HepG2 (cell line): ENCODE measurements around the gene DDX23. TPM values are rescaled to one million over a fixed set of nuclear protein-coding genes. Genes with fewer than 3 reads are reported as not detected.

ENCODE experiments used
- ATF5 ChIP-seq: sonication (generic); formaldehyde crosslinking; IDR thresholded peaks from 2 replicates; pipeline ENCODE4 v1.4.0; 2020; ENCODE audit warnings: mild to moderate bottlenecking, low read depth, missing genetic modification reagents
- CBFB ChIP-seq: sonication (generic); formaldehyde crosslinking; IDR thresholded peaks from 2 replicates; pipeline ENCODE4 v1.4.0; 2020; ENCODE audit warnings: missing genetic modification reagents
- EHMT2 ChIP-seq: fragments of 200-600 bp; sonication (generic); IDR thresholded peaks from 2 replicates; pipeline ENCODE4 v1.7.0; 2017; ENCODE audit warnings: antibody characterized with exemption, low read depth, low read length, borderline replicate concordance
- GATA4 ChIP-seq: sonication (generic); IDR thresholded peaks from 2 replicates; pipeline ENCODE4 v1.6.1; 2016; ENCODE audit warnings: antibody characterized with exemption, low read depth, borderline replicate concordance
- GPBP1L1 ChIP-seq: sonication (generic); formaldehyde crosslinking; IDR thresholded peaks from 2 replicates; pipeline ENCODE4 v1.5.0; 2020; ENCODE audit warnings: mild to moderate bottlenecking, missing genetic modification reagents
- MAZ ChIP-seq, 2 experiments: sonication (generic) in 1 of 2; formaldehyde crosslinking in 1 of 2; IDR thresholded peaks; 2 replicates each; pipeline versions ENCODE4 v1.5.0 to v1.6.1; 2012 to 2020; ENCODE audit warnings: low read depth in 2 of 2, mild to moderate bottlenecking in 2 of 2, borderline replicate concordance in 1 of 2, improper control_type of control experiment in 1 of 2, low read length in 1 of 2, missing genetic modification reagents in 1 of 2, moderate library complexity in 1 of 2
- MEIS2 ChIP-seq: sonication (generic); formaldehyde crosslinking; IDR thresholded peaks from 2 replicates; pipeline ENCODE4 v1.9.0; 2021; ENCODE audit warnings: mild to moderate bottlenecking, missing genetic modification reagents
- NR2C2 ChIP-seq: sonication (generic); formaldehyde crosslinking; IDR thresholded peaks from 2 replicates; pipeline ENCODE4 v1.4.0; 2020; ENCODE audit warnings: missing genetic modification reagents, mild to moderate bottlenecking, moderate library complexity, borderline replicate concordance
- PATZ1 ChIP-seq: sonication (generic); formaldehyde crosslinking; IDR thresholded peaks from 2 replicates; pipeline ENCODE4 v1.4.0; 2020; ENCODE audit warnings: missing genetic modification reagents
- POLR2AphosphoS5 ChIP-seq: IDR thresholded peaks from 2 replicates; pipeline ENCODE4 v1.6.1; 2012; ENCODE audit warnings: low read depth, low read length
- SIN3A ChIP-seq: IDR thresholded peaks from 2 replicates; pipeline ENCODE4 v1.6.1; 2011; ENCODE audit warnings: low read depth, mild to moderate bottlenecking, control low read depth, low read length, borderline replicate concordance
- SMAD1 ChIP-seq: sonication (generic); formaldehyde crosslinking; IDR thresholded peaks from 2 replicates; pipeline ENCODE4 v1.4.0; 2020; ENCODE audit warnings: missing genetic modification reagents, low read depth, mild to moderate bottlenecking, borderline replicate concordance
- SMAD9 ChIP-seq: sonication (generic); formaldehyde crosslinking; IDR thresholded peaks from 2 replicates; pipeline ENCODE4 v1.5.1; 2020; ENCODE audit warnings: mild to moderate bottlenecking, missing genetic modification reagents
- TFAP4 ChIP-seq: sonication (generic); IDR thresholded peaks from 2 replicates; pipeline ENCODE4 v1.6.1; 2016; ENCODE audit warnings: low read depth, borderline replicate concordance
- ZBTB7B ChIP-seq: sonication (generic); formaldehyde crosslinking; IDR thresholded peaks from 2 replicates; pipeline ENCODE4 v1.4.0; 2020; ENCODE audit warnings: missing genetic modification reagents
- ZFY ChIP-seq: sonication (generic); formaldehyde crosslinking; IDR thresholded peaks from 2 replicates; pipeline ENCODE4 v1.4.0; 2020; ENCODE audit warnings: missing genetic modification reagents
- ZNF337 ChIP-seq: sonication (generic); formaldehyde crosslinking; IDR thresholded peaks from 2 replicates; pipeline ENCODE4 v1.5.1; 2020; ENCODE audit warnings: missing genetic modification reagents, low read depth, mild to moderate bottlenecking, borderline replicate concordance
- ZNF510 ChIP-seq: sonication (generic); formaldehyde crosslinking; IDR thresholded peaks from 2 replicates; pipeline ENCODE4 v1.4.0; 2020; ENCODE audit warnings: low read depth, mild to moderate bottlenecking, missing genetic modification reagents
- ZNF639 ChIP-seq: conservative IDR thresholded peaks from 2 replicates; pipeline ENCODE4 v1.6.1; 2018; ENCODE audit warnings: missing genetic modification reagents
- ZNF746 ChIP-seq: sonication (generic); formaldehyde crosslinking; IDR thresholded peaks from 2 replicates; pipeline ENCODE4 v1.8.0; 2022; ENCODE audit warnings: mild to moderate bottlenecking, missing genetic modification reagents
- ZNF761 ChIP-seq: sonication (generic); formaldehyde crosslinking; conservative IDR thresholded peaks from 2 replicates; pipeline ENCODE4 v1.4.0; 2020; ENCODE audit warnings: mild to moderate bottlenecking, missing genetic modification reagents
- polyA plus RNA-seq, 8 experiments: library from polyadenylated mRNA; depleted of rRNA in 3 of 8; stranded (reverse) in 7 of 8; unstranded in 1 of 8; fragments of >200 nt; fragmentation: Illumina TruSeq in 4 of 8; extraction: Trizol in 4 of 8; gene quantifications; 2 replicates each; pipeline versions ENCODE4 v1.2.1 to v1.2.3, GENCODE V29; 2011 to 2016; ENCODE audit warnings: low read depth in 4 of 8, missing spikeins in 1 of 8, mixed read lengths in 1 of 8; ENCODE audit not compliant: insufficient read depth in 1 of 8
- total RNA-seq, 5 experiments: library from RNA; depleted of rRNA; stranded (reverse); fragments of >200 nt; fragmentation: Illumina TruSeq; extraction: Trizol; gene quantifications; 2 replicates each; pipeline ENCODE4 v1.2.3, GENCODE V29; 2016; ENCODE audit warnings: low read depth in 1 of 5

Gene DDX23
- total and polyA plus RNA-seq, 2 of the 13 experiments (the other 11 are each of a cell fraction or from before 2014, with no cell fraction given): 35.7 to 90.0 TPM

- TF ChIP-seq GATA4 (0 out of 2 replicates have a peak, but pooled peaks have one; percentile 8), SMAD1 (CRISPR knock-in tag) (no peak), ZBTB7B (CRISPR knock-in tag) (0 out of 2 replicates have a peak, but pooled peaks have one; percentile 30), GPBP1L1 (CRISPR knock-in tag) (no peak), MAZ (IDR thresholded peaks at IDR 0.05; ENCODE audit: borderline replicate concordance, low read depth, low read length) (peak; percentile 65; the same call in 1 of the 2 replicates), MAZ (CRISPR knock-in tag; IDR thresholded peaks at IDR 0.05; ENCODE audit: low read depth) (peak; percentile 49; the same call in 1 of the 2 replicates), ZNF639 (CRISPR knock-in tag) (no peak), ZNF761 (peak; percentile 77; the same call in 1 of the 2 replicates), MEIS2 (0 out of 2 replicates have a peak, but pooled peaks have one; percentile 42), ZNF510 (CRISPR knock-in tag) (no peak), ZNF337 (no peak), POLR2AphosphoS5 (peak; percentile 60; the same call in 1 of the 2 replicates), ZFY (CRISPR knock-in tag) (peak; percentile 80), ATF5 (CRISPR knock-in tag) (no peak), TFAP4 (0 out of 2 replicates have a peak, but pooled peaks have one; percentile 17), CBFB (CRISPR knock-in tag) (no peak), EHMT2 (no peak), ZNF746 (CRISPR knock-in tag) (peak; percentile 43; the same call in 1 of the 2 replicates), SMAD9 (no peak), NR2C2 (CRISPR knock-in tag) (peak; percentile 93), PATZ1 (CRISPR knock-in tag) (peak; percentile 93), SIN3A (peak; percentile 27; the same call in 1 of the 2 replicates)
These were observed 62.8 kb downstream of the DDX23 start, which contains the start of gene ADCY6 (continued) for GRCh38 chr12:48788854-48789775.
